A549 treated with CORT108297 at 1 μM for 4 hours (cell line): ENCODE data around the gene ZMYND15. TPM values are rescaled to one million over a fixed set of nuclear protein-coding genes. Genes with fewer than 3 reads are reported as not detected.

ENCODE experiments used
- total RNA-seq: library from RNA; stranded (reverse); fragments of 200-300 nt; extraction: Qiagen RNA extraction; gene quantifications from 5 replicates; pipeline ENCODE4 v1.2.3, GENCODE V29; 2022

Gene ZMYND15
- total RNA-seq, result 0.24 to 0.91 TPM (median 0.52 TPM) in 5 replicates

GRCh38 chr17:4739122-4740024 lies at the start of gene ZMYND15, which contains the start of gene CXCL16:
ZMYND15 (plus strand) TSS chr17:4739833; CDS start chr17:4740549, 716 bp downstream.
CXCL16 (minus strand) TSS chr17:4739928; CDS start chr17:4739339, 589 bp downstream.

GRCh38 chr17:4709794-4710692 lies 29.6 kb upstream of the ZMYND15 start, which contains the start of gene ARRB2:
ARRB2 (plus strand) TSS chr17:4710632; CDS start chr17:4710722, 90 bp downstream.

GRCh38 chr17:4771519-4772234 lies 32.0 kb downstream of the ZMYND15 start, which contains the start of gene TM4SF5:
TM4SF5 (plus strand) TSS chr17:4771886; CDS start chr17:4771923, 37 bp downstream.

GRCh38 chr17:4786106-4786511 lies 46.5 kb downstream of the ZMYND15 start, which contains the start of gene VMO1:
VMO1 (minus strand) TSS chr17:4786364; CDS start chr17:4786352, 12 bp downstream.

GRCh38 chr17:4788807-4789700 lies 49.4 kb downstream of the ZMYND15 start, which contains the start of gene GLTPD2:
GLTPD2 (plus strand) TSS chr17:4788964; CDS start chr17:4789012, 48 bp downstream.

Other genes with a start within 250 kb of the ZMYND15 start
- 7.3 to 14.4 TPM (median 12.0 TPM) in 5 replicates for gene SPNS2, start 241.0 kb upstream of the ZMYND15 start, total RNA-seq
- gene MYBBP1A, start 184.4 kb upstream of the ZMYND15 start, total RNA-seq, result 89.4 to 115 TPM (median 113 TPM) in 5 replicates
- gene GGT6, start 179.3 kb upstream of the ZMYND15 start, total RNA-seq, result not detected in 5 replicates
- gene SMTNL2, start 155.3 kb upstream of the ZMYND15 start, total RNA-seq, result 0.36 to 0.87 TPM (median 0.57 TPM) in 5 replicates
- gene ALOX15, start 98.2 kb upstream of the ZMYND15 start, total RNA-seq, result 0.06 to 0.20 TPM (median 0.12 TPM) in 5 replicates
- gene PELP1, start 35.7 kb upstream of the ZMYND15 start, total RNA-seq, result 62.4 to 80.2 TPM (median 79.2 TPM) in 5 replicates
- 49.6 to 68.0 TPM (median 61.1 TPM) in 5 replicates for gene ARRB2, start 29.2 kb upstream of the ZMYND15 start, total RNA-seq
- gene MED11, start 8.4 kb upstream of the ZMYND15 start, total RNA-seq, result 41.0 to 45.6 TPM (median 43.0 TPM) in 5 replicates
- 15.4 to 19.5 TPM (median 18.5 TPM) in 5 replicates for gene CXCL16, start 95 bp downstream of the ZMYND15 start, total RNA-seq
- 0.51 to 1.2 TPM (median 0.90 TPM) in 5 replicates for gene TM4SF5, start 32.1 kb downstream of the ZMYND15 start, total RNA-seq
- gene VMO1, start 46.5 kb downstream of the ZMYND15 start, total RNA-seq, result 0.43 to 1.5 TPM (median 0.96 TPM) in 5 replicates
- 0.07 TPM in 1 of 5 replicates, not detected in the others for gene GLTPD2, start 49.1 kb downstream of the ZMYND15 start, total RNA-seq
- gene PSMB6, start 56.3 kb downstream of the ZMYND15 start, total RNA-seq, result 464 to 503 TPM (median 498 TPM) in 5 replicates
- gene PLD2, start 67.3 kb downstream of the ZMYND15 start, total RNA-seq, result 19.1 to 29.3 TPM (median 26.6 TPM) in 5 replicates
- gene MINK1, start 93.5 kb downstream of the ZMYND15 start, total RNA-seq, result 48.2 to 67.7 TPM (median 63.4 TPM) in 5 replicates
- gene C17orf107, start 159.7 kb downstream of the ZMYND15 start, total RNA-seq, result 0.22 to 0.52 TPM (median 0.25 TPM) in 5 replicates
- gene CHRNE, start 163.3 kb downstream of the ZMYND15 start, total RNA-seq, result 0.06 to 0.13 TPM (median 0.08 TPM) in 5 replicates
- gene GP1BA, start 192.4 kb downstream of the ZMYND15 start, total RNA-seq, result not detected in 5 replicates
- 54.2 to 84.3 TPM (median 79.0 TPM) in 5 replicates for gene SLC25A11, start 200.2 kb downstream of the ZMYND15 start, total RNA-seq
- 95.0 to 148 TPM (median 130 TPM) in 5 replicates for gene RNF167, start 200.4 kb downstream of the ZMYND15 start, total RNA-seq
- 2,450 to 3,030 TPM (median 2,898 TPM) in 5 replicates for gene PFN1, start 208.7 kb downstream of the ZMYND15 start, total RNA-seq
- 48.1 to 62.8 TPM (median 53.1 TPM) in 5 replicates for gene ENO3, start 211.3 kb downstream of the ZMYND15 start, total RNA-seq
- 69.8 to 97.7 TPM (median 74.9 TPM) in 5 replicates for gene SPAG7, start 228.0 kb downstream of the ZMYND15 start, total RNA-seq
- 29.0 to 37.2 TPM (median 36.7 TPM) in 5 replicates for gene CAMTA2, start 247.8 kb downstream of the ZMYND15 start, total RNA-seq